ENCODE measurements around the gene EIF4H. TPM values are rescaled to one million over a fixed set of nuclear protein-coding genes. Genes with fewer than 3 reads are reported as not detected.
"Not testable (repeated sequence)": the region's sequence is repeated elsewhere in the genome, so short reads cannot be mapped to it uniquely, and the experiment has no call there.

The EIF4H gene
- polyA plus RNA-seq, 4 donors = 278 to 305 (median 303) TPM

DNA sequence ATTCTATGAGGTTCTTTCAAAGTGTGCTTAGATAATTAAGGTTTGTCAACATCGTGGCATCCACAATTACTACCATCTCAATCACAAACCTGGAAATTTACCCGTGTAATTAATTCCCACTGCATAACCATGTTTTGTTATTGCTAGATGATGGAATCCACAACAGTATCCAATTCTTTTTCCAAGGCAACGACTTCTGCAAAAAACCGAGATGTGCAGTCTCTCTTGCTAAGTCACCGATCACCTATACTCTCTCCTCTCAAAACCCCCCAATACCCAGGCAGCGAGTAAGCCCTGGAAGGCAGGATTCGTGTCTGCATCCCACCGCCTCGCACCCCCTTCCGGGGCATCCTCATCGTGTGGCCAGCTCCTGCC is 678 bp upstream of the EIF4H start:
- peak in 1 of 4 donors; percentile 5 for DNase-seq (ENCODE audit: low read depth in 4 of 4, low spot score in 3 of 4)

DNA sequence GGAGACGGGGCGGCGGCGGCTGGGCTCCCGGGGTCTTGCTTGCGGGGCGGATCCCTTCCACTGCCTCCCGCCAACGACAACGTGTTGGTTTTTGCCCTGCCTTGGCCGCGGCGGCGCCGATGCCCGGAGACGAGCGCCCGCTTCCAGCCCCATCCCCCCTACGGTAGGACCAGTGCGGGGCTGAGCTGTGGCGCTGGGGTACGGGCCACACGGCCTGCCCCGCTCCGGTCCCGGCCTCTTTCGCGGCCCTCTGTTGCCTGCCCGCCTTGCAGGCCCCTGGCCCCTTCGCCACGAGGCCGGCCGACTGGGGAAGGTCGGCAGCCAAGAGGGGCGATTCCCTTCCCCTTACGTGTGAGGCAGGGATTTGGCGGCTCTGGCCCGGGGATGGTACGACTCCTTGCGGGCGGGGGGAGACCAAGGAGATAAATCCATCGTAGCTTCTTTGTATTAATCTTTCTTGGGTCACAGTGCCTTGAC is 488 bp downstream of the EIF4H start:
- peak in 1 of 4 donors; percentile 27 for DNase-seq (ENCODE audit: low read depth in 4 of 4, low spot score in 3 of 4)

DNA sequence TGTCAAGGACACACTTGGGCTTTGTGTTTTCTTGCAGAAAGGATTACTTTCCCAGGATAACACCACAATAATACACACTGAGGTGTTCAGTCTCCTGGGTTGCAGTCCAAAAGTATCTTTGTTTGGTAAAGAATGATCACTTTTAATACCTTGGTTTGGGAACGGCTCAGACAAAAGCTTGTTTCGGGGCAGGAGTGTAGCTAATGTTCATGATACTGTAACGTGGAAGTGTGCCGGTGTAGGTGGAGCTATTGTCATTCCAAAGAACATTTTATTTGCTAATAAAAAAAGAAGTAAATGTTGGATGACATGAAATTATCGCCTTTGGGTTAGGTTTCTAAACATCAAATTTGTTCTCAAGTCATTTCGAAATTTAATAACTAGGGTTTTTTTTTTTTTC is 1.2 kb downstream of the EIF4H start:
- no peak for DNase-seq (ENCODE audit: low read depth in 4 of 4, low spot score in 3 of 4)

DNA sequence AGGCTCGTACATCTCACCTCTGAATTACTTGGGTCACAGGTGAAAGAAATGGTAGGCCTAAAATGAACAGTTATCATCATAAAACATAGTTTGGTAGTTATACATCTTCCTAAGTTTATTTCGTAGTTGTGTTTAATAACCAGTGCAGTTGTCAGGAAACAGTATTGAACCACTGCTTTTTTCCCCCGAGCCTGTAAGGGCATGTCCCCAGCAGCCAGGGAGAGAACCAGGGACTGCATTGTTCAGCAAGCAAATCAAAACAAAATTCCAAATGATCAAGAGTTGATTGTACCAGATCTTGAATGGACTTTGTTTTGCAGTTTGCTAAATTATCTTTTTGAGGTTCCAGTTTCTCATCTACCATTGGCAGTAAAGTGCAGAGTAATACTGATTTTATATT is 2.4 kb downstream of the EIF4H start:
- no peak for DNase-seq (ENCODE audit: low read depth in 4 of 4, low spot score in 3 of 4)

DNA sequence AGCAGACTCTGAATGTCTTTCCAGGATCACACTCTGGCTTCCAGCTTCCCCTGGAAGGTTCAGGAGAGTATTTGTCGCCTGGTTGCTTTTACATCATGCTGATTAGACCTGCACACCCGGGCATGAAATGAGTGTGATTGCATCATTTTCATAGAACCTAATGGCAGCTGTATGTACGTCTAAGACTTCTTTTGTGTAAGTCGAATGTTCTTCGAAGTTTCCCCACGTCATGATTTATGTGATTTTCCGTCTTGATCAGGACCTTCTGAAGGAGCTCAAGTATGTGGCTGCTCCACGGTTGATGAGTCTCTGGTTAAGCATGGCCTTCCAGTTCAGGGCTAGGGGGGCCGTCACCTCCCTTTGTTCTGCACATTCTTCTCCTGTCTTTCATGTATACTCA is 4.5 kb downstream of the EIF4H start:
- DNase-seq (ENCODE audit: low read depth in 4 of 4, low spot score in 3 of 4) = peak in 2 of 4 donors; percentile 20 to 36

DNA sequence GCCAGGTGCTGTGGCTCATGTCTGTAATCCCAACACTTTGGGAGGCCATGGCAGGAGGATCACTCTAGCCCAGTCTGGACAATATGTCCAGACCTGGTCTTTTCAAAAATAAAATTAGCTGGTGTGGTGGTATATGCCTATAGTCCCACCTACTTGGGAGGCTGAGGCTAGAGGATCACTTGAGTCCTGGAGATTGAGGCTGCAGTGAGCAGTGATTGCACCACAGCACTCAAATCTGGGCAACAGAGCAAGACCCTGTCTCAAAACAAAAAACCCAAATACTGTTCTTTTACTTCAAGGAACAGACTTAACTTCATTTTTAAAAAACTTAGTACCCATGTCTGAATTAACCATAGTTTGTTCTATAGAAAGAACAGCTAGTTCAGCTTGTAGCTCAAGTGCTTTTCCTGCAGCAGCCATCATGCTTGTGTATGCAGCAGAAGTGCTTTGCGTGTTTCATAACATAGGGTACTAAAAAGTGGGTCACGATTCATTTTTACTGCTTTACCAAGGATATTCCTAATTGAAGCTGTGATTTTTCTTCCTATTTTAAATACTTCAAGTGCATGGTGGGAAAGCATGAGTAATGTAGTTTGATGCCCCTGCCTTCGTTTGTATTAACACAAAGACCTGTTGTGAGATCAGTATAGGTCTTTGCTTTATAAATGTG is 5.9 kb downstream of the EIF4H start:
- DNase-seq (ENCODE audit: low read depth in 4 of 4, low spot score in 3 of 4) = no peak

DNA sequence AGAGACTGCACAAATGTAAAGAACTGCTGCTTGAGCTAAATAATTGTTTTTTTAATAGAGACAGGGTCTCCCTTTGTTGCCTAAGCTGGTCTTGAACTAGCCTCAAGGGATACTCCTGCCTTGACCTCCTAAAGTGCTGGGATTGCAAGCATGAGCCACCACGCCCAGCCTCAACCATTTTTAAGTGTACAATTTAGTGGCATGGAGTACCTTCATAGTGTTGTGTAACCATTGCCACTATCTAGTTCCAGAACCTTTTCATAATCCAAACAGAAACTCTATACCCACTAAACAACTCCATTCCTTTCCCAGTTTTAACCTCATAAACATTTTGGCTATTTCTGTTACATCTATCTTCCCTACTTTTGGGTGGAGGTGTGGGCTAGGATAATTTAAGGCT is 6.7 kb downstream of the EIF4H start:
- no peak for DNase-seq (ENCODE audit: low read depth in 4 of 4, low spot score in 3 of 4)

DNA sequence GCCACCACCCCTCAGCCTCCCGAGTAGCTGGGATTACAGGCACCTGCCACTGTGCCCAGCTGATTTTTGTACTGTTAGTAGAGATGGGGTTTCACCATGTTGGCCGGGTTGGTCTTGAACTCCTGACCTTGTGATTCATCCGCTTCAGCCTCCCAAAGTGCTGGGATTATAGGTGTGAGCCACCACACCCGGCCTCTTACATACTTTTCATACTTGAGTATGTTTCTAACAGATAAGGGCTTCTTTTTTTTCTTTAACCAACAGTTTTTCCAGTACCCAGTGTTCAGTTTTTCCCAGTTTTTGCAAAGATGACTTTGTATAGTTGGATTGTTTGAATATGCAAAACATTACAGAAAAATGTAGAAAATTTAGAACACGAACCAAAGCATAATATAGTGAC is 7.7 kb downstream of the EIF4H start:
- no peak for DNase-seq (ENCODE audit: low read depth in 4 of 4, low spot score in 3 of 4)

DNA sequence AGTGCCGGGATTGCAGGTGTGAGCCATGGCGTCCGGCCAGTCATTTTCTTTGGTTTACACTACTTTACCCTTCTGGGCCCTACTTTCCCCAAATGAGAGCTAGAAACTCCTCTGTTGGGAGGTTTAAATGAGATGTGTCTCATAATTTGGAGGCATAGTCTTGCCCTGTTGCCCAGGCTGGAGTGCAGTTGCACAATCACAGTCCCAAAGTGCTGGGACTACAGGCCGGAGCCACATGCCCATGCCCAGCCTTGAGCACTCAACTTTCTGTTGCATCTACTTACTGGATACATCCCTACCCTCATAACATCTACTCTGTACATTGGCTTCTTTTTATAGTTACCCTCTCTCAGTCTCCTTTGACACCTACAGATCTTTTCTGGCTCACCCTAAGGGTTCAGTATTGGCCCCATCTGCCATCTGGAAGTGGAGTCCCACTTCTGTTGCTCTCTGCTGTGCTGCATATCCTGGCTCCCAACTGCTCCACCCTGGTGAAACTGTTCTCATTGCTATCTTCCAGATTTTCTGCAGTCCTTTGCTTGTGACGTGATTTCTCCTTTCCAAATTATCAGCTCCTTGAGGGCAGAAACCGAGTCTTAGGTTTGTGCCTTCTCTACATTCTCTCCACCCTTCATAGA is 8.4 kb downstream of the EIF4H start:
- DNase-seq (ENCODE audit: low read depth in 4 of 4, low spot score in 3 of 4) = no peak

DNA sequence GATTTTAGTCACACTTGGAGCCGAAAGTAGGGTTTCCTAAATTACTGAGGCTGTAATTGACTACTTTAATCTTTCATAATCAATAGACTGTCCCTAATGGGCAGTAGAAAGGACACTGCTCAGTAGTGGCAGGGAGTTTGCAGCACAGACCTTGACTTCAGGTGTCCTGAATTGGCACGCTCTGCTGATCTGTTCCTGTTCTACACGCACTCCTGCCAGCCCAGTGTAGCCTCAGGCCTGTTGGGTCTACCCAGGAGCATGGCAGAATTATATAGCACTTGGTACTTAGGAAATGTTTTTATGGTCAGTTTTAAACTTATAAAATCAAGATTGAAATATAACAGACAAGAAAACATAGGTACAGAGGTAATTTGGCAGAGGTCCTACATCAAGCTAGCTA is 9.0 kb downstream of the EIF4H start:
- DNase-seq (ENCODE audit: low read depth in 4 of 4, low spot score in 3 of 4) = no peak

DNA sequence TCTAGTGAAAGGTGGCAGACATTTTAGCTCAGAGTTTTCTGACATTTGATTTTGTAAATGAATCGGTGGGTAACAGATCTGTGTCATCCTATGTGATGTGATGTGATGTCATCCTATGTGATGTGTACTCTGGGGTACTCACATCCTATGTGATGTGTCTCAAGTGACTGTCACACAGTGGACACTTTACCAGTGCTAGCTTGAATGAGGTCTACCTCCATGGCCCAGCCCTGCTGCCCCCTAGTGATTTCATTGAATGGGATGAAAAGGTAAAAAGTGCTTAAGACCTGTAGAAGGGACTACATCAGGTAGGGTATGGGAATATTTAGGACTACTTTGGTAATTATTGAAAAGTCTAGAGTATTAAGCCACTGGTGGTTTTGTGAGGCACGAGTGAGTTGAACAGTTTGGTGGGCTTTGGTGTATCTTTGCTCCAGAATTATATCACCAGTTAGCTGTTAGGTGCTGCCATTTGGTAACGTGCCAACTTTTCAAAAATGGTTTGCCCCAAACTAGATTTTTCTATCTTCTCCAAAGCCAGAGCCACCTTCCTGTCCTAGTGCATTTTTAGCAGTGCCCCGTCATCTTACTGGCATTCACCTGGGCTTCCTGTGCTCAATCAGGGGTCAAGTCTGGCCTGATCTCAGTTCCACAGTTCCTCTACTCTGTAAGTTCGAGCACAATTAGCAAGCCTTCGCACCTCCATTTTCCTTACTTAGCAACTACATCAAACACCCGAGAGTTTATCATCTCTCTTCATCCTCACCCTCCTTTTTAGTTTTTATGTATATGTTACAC is 9.7 kb downstream of the EIF4H start:
- no peak for DNase-seq (ENCODE audit: low read depth in 4 of 4, low spot score in 3 of 4)

DNA sequence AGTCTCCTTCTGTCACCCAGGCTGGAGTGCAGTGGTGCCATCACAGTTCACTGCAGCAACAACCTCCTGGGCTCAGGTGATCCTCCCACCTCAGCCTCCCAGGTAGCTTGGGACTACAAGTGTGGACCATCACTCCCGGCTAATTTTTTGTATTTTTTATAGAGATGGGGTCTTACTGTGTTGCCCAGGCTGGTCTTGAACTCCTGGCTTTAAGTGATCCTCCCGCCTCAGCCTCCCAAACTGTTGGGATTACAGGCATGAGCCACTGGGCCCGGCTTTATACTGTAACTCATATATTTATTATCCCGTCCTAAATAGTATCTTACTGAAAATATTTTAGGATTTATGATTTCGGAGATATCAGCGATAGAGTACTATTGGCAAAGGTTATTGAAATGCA is 10.9 kb downstream of the EIF4H start:
- DNase-seq (ENCODE audit: low read depth in 4 of 4, low spot score in 3 of 4) = no peak

DNA sequence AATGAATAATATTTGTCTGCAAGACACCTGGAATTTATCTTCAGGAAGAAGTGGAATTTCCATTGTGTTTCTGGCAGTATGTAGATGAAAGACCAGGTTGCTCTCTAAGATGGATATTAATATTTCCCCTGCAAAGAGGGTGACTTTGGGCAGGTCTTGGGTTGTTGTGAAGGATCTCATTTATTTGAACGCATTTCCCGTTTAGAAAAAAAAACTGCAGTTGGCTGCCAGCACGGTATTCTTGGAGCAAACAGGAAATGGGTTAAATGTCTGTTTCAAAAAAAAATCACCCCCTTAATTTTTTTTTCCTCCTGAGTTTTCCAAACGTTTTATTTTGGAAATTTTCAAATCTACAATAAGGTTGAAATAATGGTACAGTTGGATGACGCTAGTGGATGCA is 11.5 kb downstream of the EIF4H start:
- no peak for DNase-seq (ENCODE audit: low read depth in 4 of 4, low spot score in 3 of 4)

DNA sequence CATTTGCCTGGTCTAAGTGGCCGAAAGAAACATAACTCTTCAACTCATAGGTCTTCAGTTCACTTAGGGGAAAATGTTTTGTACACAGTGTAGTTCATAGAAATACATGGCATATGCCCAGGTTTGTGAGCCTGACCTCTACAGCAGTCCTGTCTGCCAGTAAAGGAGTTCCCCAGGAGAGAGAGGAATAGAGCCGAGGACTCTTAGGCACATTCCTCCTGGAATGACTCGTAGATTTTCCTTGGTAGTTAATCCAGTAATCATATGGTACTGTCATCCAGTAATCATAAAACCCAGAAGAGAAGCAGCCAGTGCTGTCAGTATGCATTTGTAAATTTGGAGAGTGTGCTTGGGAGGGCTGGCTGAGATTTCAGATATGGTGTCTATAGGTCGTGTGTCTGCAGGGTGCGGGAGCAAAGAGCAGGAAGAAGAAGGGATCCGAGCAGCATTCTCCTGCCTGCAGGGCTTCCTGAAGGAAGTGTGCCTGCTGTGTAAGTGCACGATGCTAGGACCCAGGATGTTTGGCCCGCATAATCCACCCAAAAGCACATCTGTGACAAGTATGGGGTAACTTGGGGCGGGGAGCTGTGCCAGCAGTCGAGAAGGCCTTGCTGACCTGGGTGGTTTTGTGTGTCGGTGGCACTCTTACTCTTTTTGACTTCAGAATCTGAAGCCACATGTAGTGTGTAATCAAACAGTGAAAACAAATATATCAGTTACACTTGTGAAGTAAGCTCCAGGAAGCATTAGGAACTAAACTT is 13.9 kb downstream of the EIF4H start:
- no peak for DNase-seq (ENCODE audit: low read depth in 4 of 4, low spot score in 3 of 4)

DNA sequence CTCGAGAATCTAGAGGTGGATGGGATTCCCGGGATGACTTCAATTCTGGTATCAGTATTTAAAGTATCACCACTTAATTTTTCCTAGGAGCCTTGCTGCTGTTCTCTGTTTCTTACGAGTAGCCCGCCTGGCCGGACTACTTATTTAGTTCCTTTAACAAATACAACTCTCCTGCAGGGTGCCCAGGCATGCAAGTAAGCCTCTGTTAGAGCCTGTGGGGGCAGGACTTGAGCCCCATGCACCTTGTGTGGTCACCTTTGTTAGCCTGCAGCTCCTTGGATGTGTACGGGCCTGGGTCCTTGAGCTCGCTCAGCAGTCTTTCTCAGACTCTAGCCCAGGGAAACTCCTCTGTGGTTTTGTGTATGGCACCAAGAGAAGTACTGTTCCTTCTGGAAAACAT is 16.1 kb downstream of the EIF4H start:
- no peak for DNase-seq (ENCODE audit: low read depth in 4 of 4, low spot score in 3 of 4)

DNA sequence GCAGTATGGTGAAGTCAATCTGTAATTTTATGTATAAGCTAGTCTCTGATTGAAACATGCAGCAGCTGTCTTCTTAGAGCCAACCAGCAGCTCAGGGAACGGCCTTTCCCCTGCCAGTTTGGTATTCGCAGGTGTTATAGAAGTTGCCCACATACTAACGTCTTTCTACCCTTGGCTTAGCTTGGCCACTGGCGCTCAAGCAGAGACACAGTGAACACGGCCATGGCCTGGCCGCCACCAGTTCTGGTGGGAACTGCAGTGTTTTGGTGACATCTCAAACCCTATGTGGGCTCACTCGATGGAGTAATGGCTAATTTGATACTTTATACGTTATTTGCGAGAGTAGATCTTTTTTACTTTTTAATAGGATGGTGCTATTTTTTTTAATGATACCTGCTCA is 17.1 kb downstream of the EIF4H start:
- DNase-seq (ENCODE audit: low read depth in 4 of 4, low spot score in 3 of 4) = no peak

DNA sequence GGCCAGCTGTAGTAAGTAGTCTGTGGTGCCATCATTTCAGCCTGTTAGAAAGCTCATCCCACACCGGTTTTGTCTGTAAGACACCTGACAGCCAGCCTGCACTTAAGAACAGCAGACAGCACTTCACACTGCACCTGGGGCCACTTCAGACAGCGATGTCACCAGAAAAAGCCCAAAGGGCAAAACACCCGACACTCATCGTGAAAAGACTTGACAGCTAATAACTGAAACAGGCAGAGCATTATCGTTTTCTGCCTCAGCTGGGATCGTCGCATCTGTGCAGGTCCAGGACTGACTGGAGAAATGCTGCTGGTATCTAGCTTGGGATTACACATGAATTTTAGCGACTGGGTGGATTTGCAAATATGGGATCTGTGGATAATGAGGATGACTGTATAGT is 18.9 kb downstream of the EIF4H start:
- no peak for DNase-seq (ENCODE audit: low read depth in 4 of 4, low spot score in 3 of 4)

DNA sequence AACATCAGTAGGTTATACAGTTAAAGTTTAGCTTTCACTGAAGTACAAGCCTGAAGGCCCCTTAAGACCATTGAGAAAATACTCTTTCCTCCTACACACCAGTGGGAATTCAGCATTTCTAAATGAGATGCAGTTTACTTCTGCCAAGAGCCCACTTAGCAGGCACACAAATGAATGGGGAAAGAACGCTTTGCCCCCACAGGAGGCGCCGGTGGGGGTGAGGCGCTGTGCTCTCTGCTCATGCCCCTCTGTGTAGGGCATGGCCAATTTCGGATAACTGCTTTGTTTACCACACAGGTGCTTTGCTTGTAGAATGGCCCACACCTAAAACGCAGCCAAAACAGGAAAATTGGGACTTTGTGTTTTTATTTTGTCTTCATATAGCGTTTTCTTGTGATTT is 19.8 kb downstream of the EIF4H start:
- DNase-seq (ENCODE audit: low read depth in 4 of 4, low spot score in 3 of 4) = no peak

DNA sequence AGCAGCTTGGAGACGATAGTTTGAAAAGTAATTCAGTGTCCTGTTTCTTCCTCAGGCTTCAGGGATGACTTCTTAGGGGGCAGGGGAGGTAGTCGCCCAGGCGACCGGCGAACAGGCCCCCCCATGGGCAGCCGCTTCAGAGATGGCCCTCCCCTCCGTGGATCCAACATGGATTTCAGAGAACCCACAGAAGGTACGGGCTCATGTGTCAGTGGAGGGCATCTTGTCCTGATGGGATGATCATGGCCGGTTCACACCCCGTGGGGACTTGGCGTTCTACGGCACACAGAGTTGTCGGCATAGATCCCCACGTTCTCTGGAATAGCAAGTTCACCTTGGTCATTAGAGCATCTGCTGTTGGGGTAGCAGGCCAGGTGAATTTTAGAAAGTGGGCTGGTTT is 20.5 kb downstream of the EIF4H start:
- DNase-seq (ENCODE audit: low read depth in 4 of 4, low spot score in 3 of 4) = no peak

DNA sequence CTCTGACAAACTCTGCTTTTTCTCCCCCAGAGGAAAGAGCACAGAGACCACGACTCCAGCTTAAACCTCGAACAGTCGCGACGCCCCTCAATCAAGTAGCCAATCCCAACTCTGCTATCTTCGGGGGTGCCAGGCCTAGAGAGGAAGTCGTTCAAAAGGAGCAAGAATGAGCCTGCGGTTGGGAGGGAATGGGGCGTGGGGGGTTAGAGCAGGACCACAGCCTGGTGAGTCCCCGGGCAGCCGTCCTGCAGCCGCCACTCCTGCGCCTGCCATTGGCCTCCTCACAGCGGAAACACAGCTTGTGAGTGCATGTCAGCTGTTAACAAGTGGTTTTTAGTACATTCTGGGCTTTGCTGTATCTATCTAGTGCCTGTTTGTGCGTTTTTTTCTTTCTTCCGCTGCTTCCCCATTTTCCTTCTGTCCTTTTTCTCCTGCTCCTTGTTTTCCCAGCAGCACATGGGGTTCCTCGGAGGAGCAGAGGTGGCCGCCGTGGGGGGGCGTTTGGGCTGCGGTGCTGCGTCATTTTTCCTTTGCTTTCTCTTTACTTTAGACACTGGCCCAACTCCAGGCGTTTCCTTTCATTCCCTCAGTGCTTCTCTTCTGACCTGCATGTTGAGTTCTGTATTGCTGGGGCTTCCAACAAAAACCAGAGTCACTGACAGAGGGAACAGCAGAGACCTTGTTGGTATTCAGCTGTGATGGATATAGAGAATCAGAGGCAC is 21.1 kb downstream of the EIF4H start:
- DNase-seq (ENCODE audit: low read depth in 4 of 4, low spot score in 3 of 4) = not testable (repeated sequence)
